OCI-LY7 (cell line): ENCODE measurements around the gene PTPN18. TPM values are rescaled to one million over a fixed set of nuclear protein-coding genes. Genes with fewer than 3 reads are reported as not detected.
A peak's percentile ranks its signal among the peaks of the same experiment; 100 is the strongest.

ENCODE experiments used
- BruUV-seq: library from RNA; stranded (reverse); fragments of 400-500 nt; replicated peaks from 2 replicates; lab custom pipeline; 2021; lab: Mats Ljungman, UMichigan
- CTCF ChIA-PET: fragments of 300-600 bp; sonication (Branson Sonifier 250); formaldehyde crosslinking; loops from one replicate; lab custom pipeline; 2022; ENCODE audit warnings: antibody characterized with exemption; ENCODE audit not compliant: unreplicated experiment; lab: Charles Lee
- POLR2A ChIA-PET: fragments of 300-600 bp; sonication (Branson Sonifier 250); formaldehyde crosslinking; loops from one replicate; lab custom pipeline; 2022; ENCODE audit warnings: antibody characterized with exemption; lab: Charles Lee
- DNase-seq: peaks from one replicate; pipeline ENCODE4 v3.0.0-alpha.2; 2015; ENCODE audit warnings: low spot score
- H2AFZ ChIP-seq: fragments of 200-600 bp; sonication (generic), shearing (Covaris generic); 2 replicates; pipeline ENCODE4 v1.6.1; 2014; ENCODE audit warnings: mild to moderate bottlenecking, antibody characterized with exemption, low read length, moderate library complexity
- H3K27ac ChIP-seq: fragments of 200-600 bp; sonication (generic); 2 replicates; pipeline ENCODE4 v1.5.1; 2014; ENCODE audit warnings: mixed run types, low read depth, mild to moderate bottlenecking, moderate library complexity, low read length, inconsistent platforms; ENCODE audit not compliant: poor library complexity, severe bottlenecking
- H3K36me3 ChIP-seq: fragments of 200-600 bp; sonication (generic); 2 replicates; pipeline ENCODE4 v1.6.1; 2014; ENCODE audit warnings: mild to moderate bottlenecking, antibody characterized with exemption, low read length, moderate library complexity, mixed read lengths; ENCODE audit not compliant: insufficient read depth
- H3K4me1 ChIP-seq: fragments of 200-600 bp; sonication (generic); 2 replicates; pipeline ENCODE4 v1.5.1; 2014; ENCODE audit warnings: mild to moderate bottlenecking, low read length; ENCODE audit not compliant: insufficient read depth, poor library complexity, severe bottlenecking
- H3K4me2 ChIP-seq: fragments of 200-600 bp; sonication (generic); 2 replicates; pipeline ENCODE4 v1.6.1; 2014; ENCODE audit warnings: mild to moderate bottlenecking, low read length
- H3K4me3 ChIP-seq: fragments of 200-600 bp; sonication (generic); 2 replicates; pipeline ENCODE4 v1.5.1; 2014; ENCODE audit warnings: mild to moderate bottlenecking, low read depth, low read length; ENCODE audit not compliant: poor library complexity, severe bottlenecking
- H3K79me2 ChIP-seq: fragments of 200-600 bp; sonication (generic); 2 replicates; pipeline ENCODE4 v1.6.1; 2016; ENCODE audit warnings: low read depth, mild to moderate bottlenecking, low read length, moderate library complexity, mixed read lengths; ENCODE audit not compliant: insufficient read depth
- H3K9me2 ChIP-seq: fragments of 200-600 bp; sonication (generic); 2 replicates; pipeline ENCODE4 v1.6.1; 2016; ENCODE audit warnings: mild to moderate bottlenecking, low read length, mixed read lengths; ENCODE audit not compliant: insufficient read depth
- H3K9me3 ChIP-seq: fragments of 200-600 bp; sonication (generic); 2 replicates; pipeline ENCODE4 v1.6.1; 2014; ENCODE audit warnings: mild to moderate bottlenecking, mixed run types, low read length, mixed read lengths
- H4K20me1 ChIP-seq: fragments of 200-600 bp; sonication (generic); 2 replicates; pipeline ENCODE4 v1.6.1; 2014; ENCODE audit warnings: mild to moderate bottlenecking, antibody characterized with exemption, low read length, moderate library complexity, mixed read lengths; ENCODE audit not compliant: insufficient read depth
- EZH2phosphoT487 ChIP-seq: fragments of 200-600 bp; sonication (generic); IDR thresholded peaks from 2 replicates; pipeline ENCODE4 v1.6.1; 2018; ENCODE audit warnings: low read depth, borderline replicate concordance, mild to moderate bottlenecking, mixed run types, antibody characterized with exemption, low read length, moderate library complexity, mixed read lengths
- intact Hi-C: fragments of 100-400 bp; cut with micrococcal nuclease; formaldehyde crosslinking; loops from one replicate; pipeline ENCODE4 v1.10.0; 2022; ENCODE audit not compliant: unreplicated experiment
- total RNA-seq, 2 experiments: library from RNA; depleted of rRNA in 1 of 2; stranded (reverse); fragments of >200 nt in 1 of 2; shearing (Covaris generic) in 1 of 2; gene quantifications; 2 replicates each; pipeline ENCODE4 v1.2.3, GENCODE V29; 2014 to 2022
- TF ChIP-seq, protein P1 (sequence below): fragments of 200-600 bp; sonication (generic); conservative IDR thresholded peaks from 2 replicates; pipeline ENCODE4 v1.5.1; 2014; ENCODE audit warnings: mild to moderate bottlenecking, antibody characterized with exemption, low read length, moderate library complexity, mixed read lengths

PTPN18 gene
- total RNA-seq, 2 experiments from 2014 or later = 96.6 to 309 TPM

GRCh38 chr2:130369965-130370341, 14.1 kb downstream of the PTPN18 start:
- H3K4me1 ChIP-seq = peaks cover 47% of the 10 kb centered on the region
- ChIA-PET POLR2A (interaction anchor here (1.2 to 3.1 kb wide), 5 partner anchors 9 to 26 kb away, joined by 8 to 30 read pairs (median 9); partner anchors contain the start of gene PTPN18), CTCF (no interaction called here)
- H3K4me3 ChIP-seq = peak overlapping the region; percentile 93
- H4K20me1 ChIP-seq = no peaks in the 10 kb centered on the region
- no TSS peak for BruUV-seq
- no peak for DNase-seq
- H2AFZ ChIP-seq = no peak overlapping the region
- peak overlapping the region; percentile 95 for H3K4me2 ChIP-seq
- peak overlapping the region; percentile 90 for H3K27ac ChIP-seq
- H3K79me2 ChIP-seq = peaks cover 37% of the 10 kb centered on the region
- peaks cover 11% of the 10 kb centered on the region; the same call in 1 of the 2 replicates for H3K9me3 ChIP-seq
- TF ChIP-seq EZH2phosphoT487 = no peak
- TF ChIP-seq, protein P1, sequence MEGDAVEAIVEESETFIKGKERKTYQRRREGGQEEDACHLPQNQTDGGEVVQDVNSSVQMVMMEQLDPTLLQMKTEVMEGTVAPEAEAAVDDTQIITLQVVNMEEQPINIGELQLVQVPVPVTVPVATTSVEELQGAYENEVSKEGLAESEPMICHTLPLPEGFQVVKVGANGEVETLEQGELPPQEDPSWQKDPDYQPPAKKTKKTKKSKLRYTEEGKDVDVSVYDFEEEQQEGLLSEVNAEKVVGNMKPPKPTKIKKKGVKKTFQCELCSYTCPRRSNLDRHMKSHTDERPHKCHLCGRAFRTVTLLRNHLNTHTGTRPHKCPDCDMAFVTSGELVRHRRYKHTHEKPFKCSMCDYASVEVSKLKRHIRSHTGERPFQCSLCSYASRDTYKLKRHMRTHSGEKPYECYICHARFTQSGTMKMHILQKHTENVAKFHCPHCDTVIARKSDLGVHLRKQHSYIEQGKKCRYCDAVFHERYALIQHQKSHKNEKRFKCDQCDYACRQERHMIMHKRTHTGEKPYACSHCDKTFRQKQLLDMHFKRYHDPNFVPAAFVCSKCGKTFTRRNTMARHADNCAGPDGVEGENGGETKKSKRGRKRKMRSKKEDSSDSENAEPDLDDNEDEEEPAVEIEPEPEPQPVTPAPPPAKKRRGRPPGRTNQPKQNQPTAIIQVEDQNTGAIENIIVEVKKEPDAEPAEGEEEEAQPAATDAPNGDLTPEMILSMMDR = no peak
- H3K9me2 ChIP-seq = no peaks in the 10 kb centered on the region
- peaks cover 24% of the 10 kb centered on the region for H3K36me3 ChIP-seq
- intact Hi-C loops = loop anchor here (1.0 to 10.0 kb wide), 2 partner anchors 15 to 55 kb away; no protein-coding TSS in a partner anchor

GRCh38 chr2:130370490-130370889, 14.6 kb downstream of the PTPN18 start:
- peak overlapping the region; percentile 90 for H3K27ac ChIP-seq
- no peaks in the 10 kb centered on the region for H4K20me1 ChIP-seq
- peak overlapping the region; percentile 93 for H3K4me3 ChIP-seq
- no TSS peak for BruUV-seq
- H3K9me2 ChIP-seq = no peaks in the 10 kb centered on the region
- POLR2A ChIA-PET = interaction anchor here (0.9 to 3.1 kb wide), 6 partner anchors 9 to 28 kb away, joined by 3 to 30 read pairs (median 6); partner anchors contain the start of genes IMP4 and PTPN18
- peaks cover 42% of the 10 kb centered on the region for H3K79me2 ChIP-seq
- H3K4me1 ChIP-seq = peaks cover 53% of the 10 kb centered on the region
- CTCF ChIA-PET = interaction anchor here (1.1 kb wide), 1 partner anchor 14 kb away, joined by 4 read pairs; no protein-coding TSS in a partner anchor
- intact Hi-C loops = loop anchor here (1.0 to 10.0 kb wide), 2 partner anchors 15 to 54 kb away; no protein-coding TSS in a partner anchor
- peak overlapping the region; percentile 95 for H3K4me2 ChIP-seq
- TF ChIP-seq, protein P1 = no peak
- TF ChIP-seq EZH2phosphoT487 = no peak
- no peak overlapping the region for H2AFZ ChIP-seq
- H3K36me3 ChIP-seq = peaks cover 30% of the 10 kb centered on the region
- peak; percentile 87 for DNase-seq
- peaks cover 11% of the 10 kb centered on the region; the same call in 1 of the 2 replicates for H3K9me3 ChIP-seq

- H2AFZ ChIP-seq = peak overlapping the region; percentile 20; the same call in 1 of the 2 replicates
- ChIA-PET POLR2A (interaction anchor here (1.1 to 3.1 kb wide), 6 partner anchors 14 to 29 kb away, joined by 3 to 30 read pairs (median 10); partner anchors contain the start of genes IMP4 and PTPN18), CTCF (interaction anchor here (0.7 to 1.1 kb wide), 2 partner anchors 13 to 29 kb away, joined by 3 to 4 read pairs; no protein-coding TSS in a partner anchor)
- H3K36me3 ChIP-seq = peaks cover 42% of the 10 kb centered on the region
- peak overlapping the region; percentile 93 for H3K4me3 ChIP-seq
- peaks cover 11% of the 10 kb centered on the region; the same call in 1 of the 2 replicates for H3K9me3 ChIP-seq
- H4K20me1 ChIP-seq = no peaks in the 10 kb centered on the region
- TSS peak; percentile 95 for BruUV-seq
- intact Hi-C loops = loop anchor here (1.0 to 10.0 kb wide), 3 partner anchors 19 to 53 kb away; no protein-coding TSS in a partner anchor
- H3K4me1 ChIP-seq = peaks cover 65% of the 10 kb centered on the region
- TF ChIP-seq EZH2phosphoT487 = no peak
- TF ChIP-seq, protein P1 = no peak
- H3K79me2 ChIP-seq = peaks cover 47% of the 10 kb centered on the region
- peak overlapping the region; percentile 95 for H3K4me2 ChIP-seq
- no peaks in the 10 kb centered on the region for H3K9me2 ChIP-seq
- DNase-seq = no peak
- H3K27ac ChIP-seq = peak overlapping the region; percentile 90
Measured at GRCh38 chr2:130371723-130372054, 15.8 kb downstream of the PTPN18 start.
